Measurements from ENCODE around the gene ZNF274. TPM values are rescaled to one million over a fixed set of nuclear protein-coding genes. Genes with fewer than 3 reads are reported as not detected.

Gene ZNF274
- total and polyA plus RNA-seq, 9 of the 15 experiments (the other 6 are each of a cell fraction or from before 2014, with no cell fraction given) = 5.2 to 37.0 (median 28.1) TPM

- TF ChIP-seq ZNF592 (IDR thresholded peaks at IDR 0.05) (no peak), E2F4 (CRISPR knock-in tag; IDR thresholded peaks at IDR 0.05; ENCODE audit: low read depth) (no peak), ZNF778 (CRISPR knock-in tag; IDR thresholded peaks at IDR 0.05) (no peak), ATF3 (IDR thresholded peaks at IDR 0.05) (no peak), ATF3 (CRISPR knock-in tag; conservative IDR thresholded peaks at IDR 0.05) (no peak), JUNB (CRISPR knock-in tag; conservative IDR thresholded peaks at IDR 0.05) (no peak), NR2C2 (CRISPR knock-in tag; IDR thresholded peaks at IDR 0.05) (no peak), NR2C2 (tag; IDR thresholded peaks at IDR 0.05) (no peak)
- TF ChIP-seq, protein P1, sequence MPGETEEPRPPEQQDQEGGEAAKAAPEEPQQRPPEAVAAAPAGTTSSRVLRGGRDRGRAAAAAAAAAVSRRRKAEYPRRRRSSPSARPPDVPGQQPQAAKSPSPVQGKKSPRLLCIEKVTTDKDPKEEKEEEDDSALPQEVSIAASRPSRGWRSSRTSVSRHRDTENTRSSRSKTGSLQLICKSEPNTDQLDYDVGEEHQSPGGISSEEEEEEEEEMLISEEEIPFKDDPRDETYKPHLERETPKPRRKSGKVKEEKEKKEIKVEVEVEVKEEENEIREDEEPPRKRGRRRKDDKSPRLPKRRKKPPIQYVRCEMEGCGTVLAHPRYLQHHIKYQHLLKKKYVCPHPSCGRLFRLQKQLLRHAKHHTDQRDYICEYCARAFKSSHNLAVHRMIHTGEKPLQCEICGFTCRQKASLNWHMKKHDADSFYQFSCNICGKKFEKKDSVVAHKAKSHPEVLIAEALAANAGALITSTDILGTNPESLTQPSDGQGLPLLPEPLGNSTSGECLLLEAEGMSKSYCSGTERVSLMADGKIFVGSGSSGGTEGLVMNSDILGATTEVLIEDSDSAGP (CRISPR knock-in tag; IDR thresholded peaks at IDR 0.05) = 0 out of 2 replicates have a peak, but pooled peaks have one; percentile 10
- TF ChIP-seq, protein P2, sequence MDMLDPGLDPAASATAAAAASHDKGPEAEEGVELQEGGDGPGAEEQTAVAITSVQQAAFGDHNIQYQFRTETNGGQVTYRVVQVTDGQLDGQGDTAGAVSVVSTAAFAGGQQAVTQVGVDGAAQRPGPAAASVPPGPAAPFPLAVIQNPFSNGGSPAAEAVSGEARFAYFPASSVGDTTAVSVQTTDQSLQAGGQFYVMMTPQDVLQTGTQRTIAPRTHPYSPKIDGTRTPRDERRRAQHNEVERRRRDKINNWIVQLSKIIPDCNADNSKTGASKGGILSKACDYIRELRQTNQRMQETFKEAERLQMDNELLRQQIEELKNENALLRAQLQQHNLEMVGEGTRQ (CRISPR knock-in tag; IDR thresholded peaks at IDR 0.05) = peak; percentile 17; the same call in 1 of the 2 replicates
Observed at GRCh38 chr19:58183817-58184215, 955 bp downstream of the ZNF274 start (continued).
